H1 (cell line): ENCODE data around the gene ESYT2.

Source experiments
- CEBPB ChIP-seq: IDR thresholded peaks from 2 replicates; pipeline ENCODE4 v1.6.1; 2012; ENCODE audit warnings: low read depth, low read length
- CTCF ChIP-seq, 3 experiments: IDR thresholded peaks; 1 replicate in 2 of 3; 2 replicates in 1 of 3; pipeline versions ENCODE4 v1.5.1 to v1.6.1; 2011; ENCODE audit warnings: low read length in 3 of 3, mild to moderate bottlenecking in 3 of 3, inconsistent platforms in 2 of 3, low read depth in 1 of 3, moderate library complexity in 1 of 3; ENCODE audit not compliant: insufficient read depth in 1 of 3; ENCODE audit errors: control extremely low read depth in 1 of 3
- EGR1 ChIP-seq: IDR thresholded peaks from 2 replicates; pipeline ENCODE4 v1.6.1; 2011; ENCODE audit warnings: low read depth, low read length, borderline replicate concordance
- EP300 ChIP-seq, 2 experiments: IDR thresholded peaks; 1 replicate in 1 of 2; 2 replicates in 1 of 2; pipeline ENCODE4 v1.6.1; 2011 to 2012; ENCODE audit warnings: low read depth in 2 of 2, low read length in 2 of 2, mild to moderate bottlenecking in 2 of 2, borderline replicate concordance in 1 of 2, inconsistent platforms in 1 of 2, moderate library complexity in 1 of 2
- EZH2 ChIP-seq: fragments of 200-600 bp; sonication (generic); IDR thresholded peaks from 2 replicates; pipeline ENCODE4 v1.7.1; 2012; ENCODE audit warnings: low read depth, mild to moderate bottlenecking, moderate library complexity, low read length, inconsistent platforms; ENCODE audit not compliant: severe bottlenecking
- JUN ChIP-seq: IDR thresholded peaks from 2 replicates; pipeline ENCODE4 v1.6.1; 2011; ENCODE audit warnings: low read depth, mild to moderate bottlenecking, improper control_type of control experiment, low read length
- JUND ChIP-seq: IDR thresholded peaks from 2 replicates; pipeline ENCODE4 v1.6.1; 2011; ENCODE audit warnings: mild to moderate bottlenecking, improper control_type of control experiment, low read length
- NRF1 ChIP-seq: IDR thresholded peaks from 2 replicates; pipeline ENCODE4 v1.6.1; 2011; ENCODE audit warnings: mild to moderate bottlenecking, low read depth, low read length, improper control_type of control experiment
- POLR2A ChIP-seq, 2 experiments: IDR thresholded peaks; 1 replicate in 1 of 2; 2 replicates in 1 of 2; pipeline ENCODE4 v1.6.1; 2011; ENCODE audit warnings: low read depth in 2 of 2, low read length in 2 of 2, mild to moderate bottlenecking in 2 of 2; ENCODE audit errors: control extremely low read depth in 1 of 2
- POLR2AphosphoS5 ChIP-seq: IDR thresholded peaks from 2 replicates; pipeline ENCODE4 v1.6.1; 2011; ENCODE audit warnings: low read depth, low read length
- POU5F1 ChIP-seq: IDR thresholded peaks from 2 replicates; pipeline ENCODE4 v1.6.1; 2011; ENCODE audit warnings: low read depth, mild to moderate bottlenecking, low read length, moderate library complexity
- YY1 ChIP-seq: IDR thresholded peaks from 2 replicates; pipeline ENCODE4 v1.6.1; 2011; ENCODE audit warnings: low read depth, mild to moderate bottlenecking, low read length

- TF ChIP-seq CTCF (IDR thresholded peaks at IDR 0.05; ENCODE audit: control extremely low read depth in 1 of 3, insufficient read depth in 1 of 3, low read depth in 1 of 3, low read length in 3 of 3) (no peak), CEBPB (no peak), POLR2A (IDR thresholded peaks at IDR 0.05; ENCODE audit: control extremely low read depth in 1 of 2, low read depth in 2 of 2, low read length in 2 of 2) (no peak), EZH2 (no peak), EP300 (IDR thresholded peaks at IDR 0.05; ENCODE audit: borderline replicate concordance in 1 of 2, low read depth in 2 of 2, low read length in 2 of 2) (no peak), POLR2AphosphoS5 (no peak), EGR1 (no peak), NRF1 (no peak), YY1 (no peak), JUN (no peak), JUND (no peak), POU5F1 (no peak)
Measured at GRCh38 chr7:158815083-158815799, 14.1 kb downstream of the ESYT2 start.
